A673 (cell line): ENCODE results near the gene LTN1. TPM values are rescaled to one million over a fixed set of nuclear protein-coding genes. Genes with fewer than 3 reads are reported as not detected.

Source experiments
- BruUV-seq: library from RNA; stranded (reverse); fragments of 400-500 nt; replicated peaks from 2 replicates; lab custom pipeline; 2021; lab: Mats Ljungman, UMichigan
- CTCF ChIA-PET: fragments of 300-600 bp; sonication (Branson Sonifier 250); formaldehyde crosslinking; loops from one replicate; lab custom pipeline; 2022; ENCODE audit warnings: antibody characterized with exemption; lab: Charles Lee
- POLR2A ChIA-PET: fragments of 300-600 bp; sonication (Branson Sonifier 250); formaldehyde crosslinking; loops from one replicate; lab custom pipeline; 2022; ENCODE audit warnings: antibody characterized with exemption; ENCODE audit not compliant: low non-redundant PET; lab: Charles Lee
- DNase-seq: peaks from one replicate; pipeline ENCODE4 v3.0.0-alpha.2; 2015; ENCODE audit warnings: low spot score
- H3K27ac ChIP-seq: fragments of 200-600 bp; sonication (generic); 2 replicates; pipeline ENCODE4 v1.5.1; 2016; ENCODE audit warnings: mixed run types, low read depth, mild to moderate bottlenecking, mixed read lengths, antibody characterized with exemption, low read length; ENCODE audit not compliant: poor library complexity, severe bottlenecking
- H3K27me3 ChIP-seq: fragments of 200-600 bp; sonication (generic); replicated peaks from 2 replicates; pipeline ENCODE4 v1.6.1; 2017; ENCODE audit warnings: mixed run types, low read depth, mild to moderate bottlenecking, mixed read lengths, antibody characterized with exemption, low read length; ENCODE audit not compliant: insufficient read depth, poor library complexity
- H3K36me3 ChIP-seq: fragments of 200-600 bp; sonication (generic); 2 replicates; pipeline ENCODE4 v1.6.1; 2016; ENCODE audit warnings: mixed run types, mild to moderate bottlenecking, mixed read lengths, antibody characterized with exemption, low read length; ENCODE audit not compliant: insufficient read depth, poor library complexity, severe bottlenecking
- H3K4me1 ChIP-seq: fragments of 200-600 bp; sonication (generic); 2 replicates; pipeline ENCODE4 v1.6.1; 2017; ENCODE audit warnings: mixed run types, mild to moderate bottlenecking, mixed read lengths, antibody characterized with exemption, low read length; ENCODE audit not compliant: insufficient read depth, poor library complexity, severe bottlenecking
- H3K4me3 ChIP-seq: fragments of 200-600 bp; sonication (generic); 2 replicates; pipeline ENCODE4 v1.5.1; 2016; ENCODE audit warnings: low read depth, mixed run types, mild to moderate bottlenecking, mixed read lengths, low read length; ENCODE audit not compliant: poor library complexity, severe bottlenecking
- H3K9me3 ChIP-seq: fragments of 200-600 bp; sonication (generic); 2 replicates; pipeline ENCODE4 v1.6.1; 2016; ENCODE audit warnings: mixed run types, low read depth, mild to moderate bottlenecking, mixed read lengths, antibody characterized with exemption, low read length; ENCODE audit not compliant: poor library complexity, severe bottlenecking
- EZH2 ChIP-seq: fragments of 200-600 bp; sonication (generic); IDR thresholded peaks from 2 replicates; pipeline ENCODE4 v1.6.1; 2017; ENCODE audit warnings: borderline replicate concordance, low read depth, mild to moderate bottlenecking, mixed read lengths, antibody characterized with exemption, low read length; ENCODE audit not compliant: poor library complexity, severe bottlenecking
- intact Hi-C: fragments of 100-400 bp; cut with micrococcal nuclease; formaldehyde crosslinking; loops from one replicate; pipeline ENCODE4 v1.10.0; 2022; ENCODE audit not compliant: unreplicated experiment
- total RNA-seq: library from RNA; stranded (reverse); gene quantifications from 2 replicates; pipeline ENCODE4 v1.2.3, GENCODE V29; 2021
- TF ChIP-seq, protein P1 (sequence below): fragments of 300-800, 200-600 bp; sonication (generic); conservative IDR thresholded peaks from 2 replicates; pipeline ENCODE4 v1.5.1; 2017; ENCODE audit warnings: low read depth, mild to moderate bottlenecking, antibody characterized with exemption, low read length, moderate library complexity, mixed read lengths

LTN1 gene
- total RNA-seq, 1 experiment from 2014 or later: 25.3 TPM

DNA sequence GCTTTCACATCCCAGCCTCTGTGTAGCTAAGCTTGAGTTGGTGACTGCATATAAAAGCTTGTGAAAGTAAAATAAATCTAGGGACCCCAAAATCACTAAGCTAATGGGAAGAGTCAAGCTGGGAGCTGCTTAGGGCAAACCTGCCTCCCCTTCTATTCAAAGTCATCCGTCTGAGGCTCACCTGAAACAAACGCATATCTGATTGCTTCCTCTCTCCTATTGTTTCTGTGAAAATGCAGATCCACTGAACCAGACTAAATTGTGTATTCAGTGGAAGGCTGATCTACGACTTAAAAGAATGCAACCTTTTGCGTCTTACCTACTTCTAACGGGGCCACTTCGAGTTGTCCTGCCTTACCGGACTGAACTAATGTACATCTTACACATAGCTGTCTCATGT, 70.3 kb downstream of the LTN1 start:
- Histone ChIP-seq H3K4me3 (no peak overlapping the region), H3K27ac (no peak overlapping the region), H3K36me3 (no peaks in the 10 kb centered on the region), H3K27me3 (no peaks in the 10 kb centered on the region), H3K9me3 (no peaks in the 10 kb centered on the region), H3K4me1 (no peaks in the 10 kb centered on the region)
- no peak for DNase-seq
- no TSS peak for BruUV-seq
- ChIA-PET CTCF (no interaction called here), POLR2A (no interaction called here)
- TF ChIP-seq, protein P1, sequence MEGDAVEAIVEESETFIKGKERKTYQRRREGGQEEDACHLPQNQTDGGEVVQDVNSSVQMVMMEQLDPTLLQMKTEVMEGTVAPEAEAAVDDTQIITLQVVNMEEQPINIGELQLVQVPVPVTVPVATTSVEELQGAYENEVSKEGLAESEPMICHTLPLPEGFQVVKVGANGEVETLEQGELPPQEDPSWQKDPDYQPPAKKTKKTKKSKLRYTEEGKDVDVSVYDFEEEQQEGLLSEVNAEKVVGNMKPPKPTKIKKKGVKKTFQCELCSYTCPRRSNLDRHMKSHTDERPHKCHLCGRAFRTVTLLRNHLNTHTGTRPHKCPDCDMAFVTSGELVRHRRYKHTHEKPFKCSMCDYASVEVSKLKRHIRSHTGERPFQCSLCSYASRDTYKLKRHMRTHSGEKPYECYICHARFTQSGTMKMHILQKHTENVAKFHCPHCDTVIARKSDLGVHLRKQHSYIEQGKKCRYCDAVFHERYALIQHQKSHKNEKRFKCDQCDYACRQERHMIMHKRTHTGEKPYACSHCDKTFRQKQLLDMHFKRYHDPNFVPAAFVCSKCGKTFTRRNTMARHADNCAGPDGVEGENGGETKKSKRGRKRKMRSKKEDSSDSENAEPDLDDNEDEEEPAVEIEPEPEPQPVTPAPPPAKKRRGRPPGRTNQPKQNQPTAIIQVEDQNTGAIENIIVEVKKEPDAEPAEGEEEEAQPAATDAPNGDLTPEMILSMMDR: no peak
- TF ChIP-seq EZH2: no peak
- intact Hi-C loops: no loop called here

DNA sequence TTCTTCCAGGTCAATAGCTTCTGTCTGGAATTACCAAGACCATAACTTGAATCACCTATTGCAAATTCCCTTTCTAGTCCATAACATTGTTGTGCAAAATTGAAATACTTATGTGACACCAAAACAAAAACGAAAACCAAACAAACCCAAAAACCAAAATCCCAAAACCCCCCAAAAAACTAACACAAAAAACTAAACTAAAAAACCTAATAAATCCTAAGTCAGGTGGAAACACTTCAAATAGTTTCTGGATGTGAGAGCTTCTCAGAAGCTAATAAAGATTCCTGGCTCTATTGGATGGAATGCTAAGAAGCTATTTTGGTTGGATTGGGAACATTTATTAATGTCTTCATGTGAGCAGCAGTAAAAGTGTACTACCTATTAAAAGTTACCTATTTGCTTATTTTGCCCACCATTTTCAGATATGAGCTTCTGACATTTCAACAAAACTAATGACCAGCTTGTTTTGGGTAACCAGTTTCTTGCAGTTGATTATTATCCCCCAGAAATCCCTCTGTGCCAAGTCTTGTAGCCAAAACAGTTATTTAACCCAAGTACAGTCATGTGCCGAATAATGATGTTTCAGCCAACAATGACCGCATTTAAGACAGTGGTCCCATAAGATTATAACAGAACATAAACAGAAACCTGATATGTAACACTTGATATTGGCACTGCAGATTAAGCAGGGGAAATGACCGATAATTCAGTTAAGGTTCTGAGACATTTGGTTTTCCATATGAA, 76.4 kb downstream of the LTN1 start:
- Histone ChIP-seq H3K9me3 (no peaks in the 10 kb centered on the region), H3K36me3 (no peaks in the 10 kb centered on the region), H3K4me3 (no peak overlapping the region), H3K27me3 (no peaks in the 10 kb centered on the region), H3K4me1 (no peaks in the 10 kb centered on the region), H3K27ac (no peak overlapping the region)
- BruUV-seq: no TSS peak
- intact Hi-C loops: no loop called here
- no peak for TF ChIP-seq EZH2
- TF ChIP-seq, protein P1: no peak
- ChIA-PET POLR2A (no interaction called here), CTCF (no interaction called here)
- no peak for DNase-seq

DNA sequence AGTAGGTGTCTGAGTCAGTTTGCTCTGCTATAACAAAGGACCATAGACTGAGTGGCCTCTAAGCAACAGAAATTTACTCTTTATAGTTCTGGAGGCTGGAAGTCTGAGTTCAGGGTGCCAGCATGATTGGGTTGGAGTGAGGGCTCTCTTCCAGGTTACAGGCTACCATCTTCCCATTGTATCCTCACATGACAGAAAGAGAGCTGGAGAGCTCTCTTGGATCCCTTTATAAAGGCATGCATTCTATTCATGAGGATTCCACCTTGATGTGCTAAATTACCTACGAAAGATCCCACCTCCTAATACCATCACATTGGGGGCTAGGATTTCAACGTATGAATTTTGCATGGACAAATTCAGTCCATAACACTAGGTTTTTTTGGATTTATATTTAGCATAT, 79.6 kb downstream of the LTN1 start:
- Histone ChIP-seq H3K27ac (no peak overlapping the region), H3K36me3 (no peaks in the 10 kb centered on the region), H3K27me3 (no peaks in the 10 kb centered on the region), H3K9me3 (no peaks in the 10 kb centered on the region), H3K4me1 (no peaks in the 10 kb centered on the region), H3K4me3 (no peak overlapping the region)
- TF ChIP-seq EZH2: no peak
- TF ChIP-seq, protein P1: no peak
- intact Hi-C loops: no loop called here
- POLR2A ChIA-PET: no interaction called here
- DNase-seq: no peak
- no TSS peak for BruUV-seq
- CTCF ChIA-PET: no interaction called here
